ENCODE data around the gene FUT9.

The FUT9 gene

GRCh38 chr6:96104910-96105309, 89.1 kb downstream of the FUT9 start:
- Histone ChIP-seq H3K4me3 (ENCODE audit: insufficient read depth, low read depth, low read length, poor library complexity, severe bottlenecking) (no peak overlapping the region), H3K9me3 (ENCODE audit: control insufficient read depth, low read length) (no peaks in the 10 kb centered on the region), H3K4me1 (ENCODE audit: control insufficient read depth, insufficient read depth, low read length, poor library complexity, severe bottlenecking) (no peaks in the 10 kb centered on the region), H3K27me3 (replicated peaks; ENCODE audit: control insufficient read depth, insufficient read depth, low read length, poor library complexity, severe bottlenecking) (no peaks in the 10 kb centered on the region), H3K27ac (ENCODE audit: insufficient read depth, low read length, poor library complexity, severe bottlenecking) (no peak overlapping the region), H3K36me3 (ENCODE audit: control insufficient read depth, insufficient read depth, low read length) (no peaks in the 10 kb centered on the region)
- DNase-seq = no peak

DNA sequence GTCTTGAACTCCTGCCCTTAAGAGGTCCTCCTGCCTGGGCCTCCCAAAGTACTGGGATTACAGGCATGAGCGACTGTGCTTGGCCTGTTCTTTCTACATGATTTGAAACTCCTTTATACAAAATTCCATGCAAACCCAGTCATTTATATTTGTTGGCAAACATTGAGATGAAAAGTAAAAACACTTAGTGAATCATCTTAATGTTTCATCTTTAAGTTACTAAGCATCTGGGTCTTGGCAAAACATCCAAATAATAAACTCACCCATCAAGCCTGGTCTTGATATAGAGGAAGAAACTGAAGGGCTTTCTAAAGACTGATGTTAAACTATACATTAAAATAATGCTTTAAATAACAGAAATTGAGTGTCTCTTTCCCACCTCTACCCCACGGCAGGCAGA, 95.1 kb downstream of the FUT9 start:
- Histone ChIP-seq H3K36me3 (ENCODE audit: control insufficient read depth, insufficient read depth, low read length) (no peaks in the 10 kb centered on the region), H3K4me3 (ENCODE audit: insufficient read depth, low read depth, low read length, poor library complexity, severe bottlenecking) (no peak overlapping the region), H3K27me3 (replicated peaks; ENCODE audit: control insufficient read depth, insufficient read depth, low read length, poor library complexity, severe bottlenecking) (no peaks in the 10 kb centered on the region), H3K4me1 (ENCODE audit: control insufficient read depth, insufficient read depth, low read length, poor library complexity, severe bottlenecking) (no peaks in the 10 kb centered on the region), H3K27ac (ENCODE audit: insufficient read depth, low read length, poor library complexity, severe bottlenecking) (no peak overlapping the region), H3K9me3 (ENCODE audit: control insufficient read depth, low read length) (no peaks in the 10 kb centered on the region)
- DNase-seq = no peak

- H3K27me3 ChIP-seq (replicated peaks; ENCODE audit: control insufficient read depth, insufficient read depth, low read length, poor library complexity, severe bottlenecking) = no peaks in the 10 kb centered on the region
- H3K9me3 ChIP-seq (ENCODE audit: control insufficient read depth, low read length) = no peaks in the 10 kb centered on the region
- H3K4me3 ChIP-seq (ENCODE audit: insufficient read depth, low read depth, low read length, poor library complexity, severe bottlenecking) = no peak overlapping the region
- no peaks in the 10 kb centered on the region for H3K36me3 ChIP-seq (ENCODE audit: control insufficient read depth, insufficient read depth, low read length)
- no peak for DNase-seq
- no peaks in the 10 kb centered on the region for H3K4me1 ChIP-seq (ENCODE audit: control insufficient read depth, insufficient read depth, low read length, poor library complexity, severe bottlenecking)
- no peak overlapping the region for H3K27ac ChIP-seq (ENCODE audit: insufficient read depth, low read length, poor library complexity, severe bottlenecking)
Measured at GRCh38 chr6:96116674-96117073, 100.9 kb downstream of the FUT9 start.

GRCh38 chr6:96124778-96125177, 109.0 kb downstream of the FUT9 start:
- DNase-seq = no peak
- Histone ChIP-seq H3K36me3 (ENCODE audit: control insufficient read depth, insufficient read depth, low read length) (no peaks in the 10 kb centered on the region), H3K9me3 (ENCODE audit: control insufficient read depth, low read length) (no peaks in the 10 kb centered on the region), H3K4me3 (ENCODE audit: insufficient read depth, low read depth, low read length, poor library complexity, severe bottlenecking) (no peak overlapping the region), H3K27ac (ENCODE audit: insufficient read depth, low read length, poor library complexity, severe bottlenecking) (no peak overlapping the region), H3K27me3 (replicated peaks; ENCODE audit: control insufficient read depth, insufficient read depth, low read length, poor library complexity, severe bottlenecking) (no peaks in the 10 kb centered on the region), H3K4me1 (ENCODE audit: control insufficient read depth, insufficient read depth, low read length, poor library complexity, severe bottlenecking) (no peaks in the 10 kb centered on the region)

- no peaks in the 10 kb centered on the region for H3K9me3 ChIP-seq (ENCODE audit: control insufficient read depth, low read length)
Measured at GRCh38 chr6:96138406-96138805, 122.6 kb downstream of the FUT9 start.

GRCh38 chr6:96142142-96142541, 126.4 kb downstream of the FUT9 start:
- H3K9me3 ChIP-seq (ENCODE audit: control insufficient read depth, low read length) = no peaks in the 10 kb centered on the region
- H3K27ac ChIP-seq (ENCODE audit: insufficient read depth, low read length, poor library complexity, severe bottlenecking) = no peak overlapping the region
- no peaks in the 10 kb centered on the region for H3K27me3 ChIP-seq (replicated peaks; ENCODE audit: control insufficient read depth, insufficient read depth, low read length, poor library complexity, severe bottlenecking)
- no peaks in the 10 kb centered on the region for H3K4me1 ChIP-seq (ENCODE audit: control insufficient read depth, insufficient read depth, low read length, poor library complexity, severe bottlenecking)
- no peaks in the 10 kb centered on the region for H3K36me3 ChIP-seq (ENCODE audit: control insufficient read depth, insufficient read depth, low read length)
- DNase-seq = no peak
- no peak overlapping the region for H3K4me3 ChIP-seq (ENCODE audit: insufficient read depth, low read depth, low read length, poor library complexity, severe bottlenecking)

More at GRCh38 chr6:96138406-96138805, 122.6 kb downstream of the FUT9 start:
- Histone ChIP-seq H3K4me1 (ENCODE audit: control insufficient read depth, insufficient read depth, low read length, poor library complexity, severe bottlenecking) (no peaks in the 10 kb centered on the region), H3K4me3 (ENCODE audit: insufficient read depth, low read depth, low read length, poor library complexity, severe bottlenecking) (no peak overlapping the region), H3K27ac (ENCODE audit: insufficient read depth, low read length, poor library complexity, severe bottlenecking) (no peak overlapping the region), H3K36me3 (ENCODE audit: control insufficient read depth, insufficient read depth, low read length) (no peaks in the 10 kb centered on the region), H3K27me3 (replicated peaks; ENCODE audit: control insufficient read depth, insufficient read depth, low read length, poor library complexity, severe bottlenecking) (no peaks in the 10 kb centered on the region)
- no peak for DNase-seq

- Histone ChIP-seq H3K27me3 (replicated peaks; ENCODE audit: control insufficient read depth, insufficient read depth, low read length, poor library complexity, severe bottlenecking) (no peaks in the 10 kb centered on the region), H3K4me3 (ENCODE audit: insufficient read depth, low read depth, low read length, poor library complexity, severe bottlenecking) (no peak overlapping the region), H3K4me1 (ENCODE audit: control insufficient read depth, insufficient read depth, low read length, poor library complexity, severe bottlenecking) (no peaks in the 10 kb centered on the region), H3K9me3 (ENCODE audit: control insufficient read depth, low read length) (no peaks in the 10 kb centered on the region), H3K27ac (ENCODE audit: insufficient read depth, low read length, poor library complexity, severe bottlenecking) (no peak overlapping the region), H3K36me3 (ENCODE audit: control insufficient read depth, insufficient read depth, low read length) (no peaks in the 10 kb centered on the region)
- no peak for DNase-seq
Measured at GRCh38 chr6:96150431-96150830, 134.7 kb downstream of the FUT9 start.

DNA sequence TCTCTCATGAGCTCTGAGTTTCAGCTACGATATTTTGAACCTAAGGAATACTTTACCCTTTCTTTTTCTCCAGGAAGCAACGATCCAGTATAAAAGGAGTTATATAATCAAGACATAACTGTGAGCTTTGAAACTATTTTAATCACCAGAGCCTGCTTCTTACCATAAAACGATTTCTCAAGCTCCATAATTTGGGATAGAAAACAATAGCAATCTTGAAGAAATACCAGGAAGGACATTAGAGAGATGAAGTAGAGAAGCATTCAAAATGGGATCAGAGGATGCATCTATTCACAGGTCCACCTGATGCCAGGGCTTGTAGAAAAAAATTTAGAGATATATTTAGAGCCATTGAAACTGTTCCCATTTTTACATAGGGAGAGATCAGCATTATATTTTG, 135.9 kb downstream of the FUT9 start:
- no peak for DNase-seq

GRCh38 chr6:96152114-96152708, 136.4 kb downstream of the FUT9 start:
- Histone ChIP-seq H3K9me3 (ENCODE audit: control insufficient read depth, low read length) (no peaks in the 10 kb centered on the region), H3K27ac (ENCODE audit: insufficient read depth, low read length, poor library complexity, severe bottlenecking) (no peak overlapping the region), H3K4me1 (ENCODE audit: control insufficient read depth, insufficient read depth, low read length, poor library complexity, severe bottlenecking) (no peaks in the 10 kb centered on the region), H3K27me3 (replicated peaks; ENCODE audit: control insufficient read depth, insufficient read depth, low read length, poor library complexity, severe bottlenecking) (no peaks in the 10 kb centered on the region), H3K36me3 (ENCODE audit: control insufficient read depth, insufficient read depth, low read length) (no peaks in the 10 kb centered on the region), H3K4me3 (ENCODE audit: insufficient read depth, low read depth, low read length, poor library complexity, severe bottlenecking) (no peak overlapping the region)
- no peak for DNase-seq

More for the DNA sequence above, 135.9 kb downstream of the FUT9 start:
- H3K9me3 ChIP-seq (ENCODE audit: control insufficient read depth, low read length) = no peaks in the 10 kb centered on the region
- no peaks in the 10 kb centered on the region for H3K36me3 ChIP-seq (ENCODE audit: control insufficient read depth, insufficient read depth, low read length)
- no peak overlapping the region for H3K27ac ChIP-seq (ENCODE audit: insufficient read depth, low read length, poor library complexity, severe bottlenecking)
- no peaks in the 10 kb centered on the region for H3K4me1 ChIP-seq (ENCODE audit: control insufficient read depth, insufficient read depth, low read length, poor library complexity, severe bottlenecking)
- H3K27me3 ChIP-seq (replicated peaks; ENCODE audit: control insufficient read depth, insufficient read depth, low read length, poor library complexity, severe bottlenecking) = no peaks in the 10 kb centered on the region
- no peak overlapping the region for H3K4me3 ChIP-seq (ENCODE audit: insufficient read depth, low read depth, low read length, poor library complexity, severe bottlenecking)

GRCh38 chr6:96153775-96154174, 138.0 kb downstream of the FUT9 start:
- Histone ChIP-seq H3K4me1 (ENCODE audit: control insufficient read depth, insufficient read depth, low read length, poor library complexity, severe bottlenecking) (no peaks in the 10 kb centered on the region), H3K4me3 (ENCODE audit: insufficient read depth, low read depth, low read length, poor library complexity, severe bottlenecking) (no peak overlapping the region), H3K27me3 (replicated peaks; ENCODE audit: control insufficient read depth, insufficient read depth, low read length, poor library complexity, severe bottlenecking) (no peaks in the 10 kb centered on the region), H3K9me3 (ENCODE audit: control insufficient read depth, low read length) (no peaks in the 10 kb centered on the region), H3K36me3 (ENCODE audit: control insufficient read depth, insufficient read depth, low read length) (no peaks in the 10 kb centered on the region), H3K27ac (ENCODE audit: insufficient read depth, low read length, poor library complexity, severe bottlenecking) (no peak overlapping the region)
- DNase-seq = no peak

Measured in effector memory CD4-positive, alpha-beta T cell (primary cell).